Breast epithelium (tissue), 3 donors: ENCODE results near the gene TM4SF4.

Experiments used
- POLR2A ChIP-seq: fragments of 450-650 bp; IDR thresholded peaks from one replicate; pipeline ENCODE4 v1.6.1; 2016; ENCODE audit warnings: antibody characterized with exemption, mild to moderate bottlenecking, moderate library complexity
- POLR2AphosphoS5 ChIP-seq, 3 donors: sonication (generic); formaldehyde crosslinking; IDR thresholded peaks; one replicate each; pipeline ENCODE4 v1.6.1; 2017; ENCODE audit warnings: antibody characterized with exemption in 3 of 3
- TF ChIP-seq, protein P1 (sequence below), 3 donors: fragments of 450-650 bp; IDR thresholded peaks; one replicate each; pipeline ENCODE4 v1.5.1; 2016 to 2017; ENCODE audit warnings: antibody characterized with exemption in 3 of 3, mild to moderate bottlenecking in 3 of 3, moderate library complexity in 3 of 3

DNA sequence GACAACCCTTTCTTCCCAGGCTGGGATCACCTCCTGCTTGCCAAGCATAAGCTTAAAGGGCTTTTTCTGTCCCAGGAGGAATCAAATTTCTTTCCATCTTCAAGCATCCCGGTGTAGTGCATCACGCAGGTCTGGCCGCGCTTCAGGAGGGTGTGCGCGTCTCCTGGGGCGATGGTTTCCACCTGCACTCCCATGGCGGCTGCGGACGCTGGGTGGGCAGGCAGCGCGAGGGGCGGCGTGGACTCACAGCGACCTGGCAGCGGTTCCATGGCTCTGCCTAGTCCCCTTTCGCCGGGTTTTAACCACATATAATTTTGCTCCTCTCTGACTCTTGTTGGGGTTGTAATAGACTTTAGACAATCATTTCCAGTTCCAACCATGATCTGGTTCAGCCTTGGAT, 10.6 kb upstream of the TM4SF4 start:
- TF ChIP-seq, protein P1, sequence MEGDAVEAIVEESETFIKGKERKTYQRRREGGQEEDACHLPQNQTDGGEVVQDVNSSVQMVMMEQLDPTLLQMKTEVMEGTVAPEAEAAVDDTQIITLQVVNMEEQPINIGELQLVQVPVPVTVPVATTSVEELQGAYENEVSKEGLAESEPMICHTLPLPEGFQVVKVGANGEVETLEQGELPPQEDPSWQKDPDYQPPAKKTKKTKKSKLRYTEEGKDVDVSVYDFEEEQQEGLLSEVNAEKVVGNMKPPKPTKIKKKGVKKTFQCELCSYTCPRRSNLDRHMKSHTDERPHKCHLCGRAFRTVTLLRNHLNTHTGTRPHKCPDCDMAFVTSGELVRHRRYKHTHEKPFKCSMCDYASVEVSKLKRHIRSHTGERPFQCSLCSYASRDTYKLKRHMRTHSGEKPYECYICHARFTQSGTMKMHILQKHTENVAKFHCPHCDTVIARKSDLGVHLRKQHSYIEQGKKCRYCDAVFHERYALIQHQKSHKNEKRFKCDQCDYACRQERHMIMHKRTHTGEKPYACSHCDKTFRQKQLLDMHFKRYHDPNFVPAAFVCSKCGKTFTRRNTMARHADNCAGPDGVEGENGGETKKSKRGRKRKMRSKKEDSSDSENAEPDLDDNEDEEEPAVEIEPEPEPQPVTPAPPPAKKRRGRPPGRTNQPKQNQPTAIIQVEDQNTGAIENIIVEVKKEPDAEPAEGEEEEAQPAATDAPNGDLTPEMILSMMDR (IDR thresholded peaks at IDR 0.05), result no peak
- no peak for TF ChIP-seq POLR2AphosphoS5 (IDR thresholded peaks at IDR 0.05)
- no peak for TF ChIP-seq POLR2A
